Liver (tissue), 9 donors: Measurements from ENCODE around the gene PCDHA6. TPM values are rescaled to one million over a fixed set of nuclear protein-coding genes. Genes with fewer than 3 reads are reported as not detected.

Source experiments
- DNase-seq: peaks from one replicate; pipeline ENCODE4 v3.0.0-alpha.2; 2017; ENCODE audit warnings: low spot score
- H3K27ac ChIP-seq, 2 donors: one replicate each; pipeline ENCODE4 v1.7.0; 2013; ENCODE audit warnings: inconsistent platforms in 2 of 2, low read length in 2 of 2, control low read depth in 1 of 2, low read depth in 1 of 2, mild to moderate bottlenecking in 1 of 2
- H3K27me3 ChIP-seq, 4 donors: one replicate each; pipeline versions ENCODE4 v1.6.1 to v1.7.0; 2013; ENCODE audit warnings: low read length in 3 of 4, inconsistent platforms in 1 of 4, mild to moderate bottlenecking in 1 of 4, moderate library complexity in 1 of 4; ENCODE audit not compliant: control insufficient read depth in 4 of 4, insufficient read depth in 4 of 4
- H3K36me3 ChIP-seq, 4 donors: one replicate each; pipeline versions ENCODE4 v1.6.1 to v1.7.0; 2013; ENCODE audit warnings: low read length in 3 of 4, mild to moderate bottlenecking in 3 of 4, low read depth in 1 of 4, moderate library complexity in 1 of 4; ENCODE audit not compliant: control insufficient read depth in 4 of 4, insufficient read depth in 3 of 4
- H3K4me1 ChIP-seq, 4 donors: one replicate each; pipeline versions ENCODE4 v1.6.1 to v1.7.0; 2013; ENCODE audit warnings: low read length in 3 of 4, mild to moderate bottlenecking in 3 of 4, moderate library complexity in 1 of 4; ENCODE audit not compliant: control insufficient read depth in 4 of 4, insufficient read depth in 4 of 4
- H3K4me3 ChIP-seq, 3 donors: one replicate each; pipeline versions ENCODE4 v1.6.1 to v1.7.0; 2013; ENCODE audit warnings: low read length in 3 of 3, control low read depth in 1 of 3, low read depth in 1 of 3, mild to moderate bottlenecking in 1 of 3
- H3K9ac ChIP-seq, 2 donors: one replicate each; pipeline ENCODE4 v1.7.0; 2013; ENCODE audit warnings: low read length in 2 of 2, mild to moderate bottlenecking in 2 of 2, moderate library complexity in 2 of 2, control low read depth in 1 of 2, low read depth in 1 of 2
- H3K9me3 ChIP-seq, 4 donors: one replicate each; pipeline versions ENCODE4 v1.6.1 to v1.7.0; 2013; ENCODE audit warnings: low read length in 3 of 4; ENCODE audit not compliant: control insufficient read depth in 4 of 4
- CTCF ChIP-seq: fragments of 150-350 bp; IDR thresholded peaks from 2 replicates; pipeline ENCODE4 v1.5.1; 2017; ENCODE audit warnings: improper control_type of control experiment, low read depth, low read length; ENCODE audit not compliant: missing input control
- EGR1 ChIP-seq, 2 donors: IDR thresholded peaks; 2 replicates each; pipeline ENCODE4 v1.6.1; 2016 to 2018; ENCODE audit warnings: antibody characterized with exemption in 2 of 2, low read depth in 2 of 2
- FOXA1 ChIP-seq: IDR thresholded peaks from 2 replicates; pipeline ENCODE4 v1.6.1; 2016; ENCODE audit warnings: antibody characterized with exemption
- FOXA2 ChIP-seq: IDR thresholded peaks from 2 replicates; pipeline ENCODE4 v1.6.1; 2016; ENCODE audit warnings: antibody characterized with exemption
- GABPA ChIP-seq, 2 donors: IDR thresholded peaks in 1 of 2; conservative IDR thresholded peaks in 1 of 2; 2 replicates each; pipeline ENCODE4 v1.6.1; 2016; ENCODE audit warnings: antibody characterized with exemption in 2 of 2, mild to moderate bottlenecking in 1 of 2, moderate library complexity in 1 of 2
- HNF4A ChIP-seq, 2 donors: conservative IDR thresholded peaks; 2 replicates each; pipeline ENCODE4 v1.6.1; 2016; ENCODE audit warnings: antibody characterized with exemption in 2 of 2, mild to moderate bottlenecking in 2 of 2
- HNF4G ChIP-seq: IDR thresholded peaks from 2 replicates; pipeline ENCODE4 v1.6.1; 2016; ENCODE audit warnings: antibody characterized with exemption
- JUND ChIP-seq, 2 donors: IDR thresholded peaks; 2 replicates each; pipeline ENCODE4 v1.6.1; 2016; ENCODE audit warnings: antibody characterized with exemption in 2 of 2
- MAX ChIP-seq: IDR thresholded peaks from 2 replicates; pipeline ENCODE4 v1.6.1; 2016; ENCODE audit warnings: antibody characterized with exemption
- NR2F2 ChIP-seq: IDR thresholded peaks from 2 replicates; pipeline ENCODE4 v1.6.1; 2016; ENCODE audit warnings: antibody characterized with exemption
- RAD21 ChIP-seq, 2 donors: IDR thresholded peaks; 2 replicates each; pipeline ENCODE4 v1.6.1; 2016; ENCODE audit warnings: antibody characterized with exemption in 2 of 2, mild to moderate bottlenecking in 2 of 2
- REST ChIP-seq: IDR thresholded peaks from 2 replicates; pipeline ENCODE4 v1.6.1; 2016; ENCODE audit warnings: antibody characterized with exemption, mild to moderate bottlenecking
- RXRA ChIP-seq, 2 donors: IDR thresholded peaks; 2 replicates each; pipeline ENCODE4 v1.6.1; 2017 to 2018; ENCODE audit warnings: antibody characterized with exemption in 2 of 2, mild to moderate bottlenecking in 1 of 2
- SP1 ChIP-seq: IDR thresholded peaks from 2 replicates; pipeline ENCODE4 v1.6.1; 2018; ENCODE audit warnings: antibody characterized with exemption, mild to moderate bottlenecking
- TAF1 ChIP-seq: conservative IDR thresholded peaks from 2 replicates; pipeline ENCODE4 v1.6.1; 2016; ENCODE audit warnings: antibody characterized with exemption, mild to moderate bottlenecking
- YY1 ChIP-seq: IDR thresholded peaks from 2 replicates; pipeline ENCODE4 v1.6.1; 2016; ENCODE audit warnings: antibody characterized with exemption, mild to moderate bottlenecking
- WGBS: extraction: QIAGEN DNeasy Blood & Tissue Kit; methylation state at CpG from one replicate; pipeline ENCODE4 v1.1.7; 2013; 5-methylcytosine and 5-hydroxymethylcytosine counted together
- polyA plus RNA-seq, 2 donors: library from polyadenylated mRNA; stranded (reverse) in 1 of 2; unstranded in 1 of 2; fragments of 200-250 nt in 1 of 2; fragments of >200 nt in 1 of 2; fragmentation: Nextera tagmentation in 1 of 2; extraction: Ambion mirVana in 1 of 2; gene quantifications; one replicate each; pipeline versions ENCODE4 v1.2.1 to v1.2.3, GENCODE V29; 2013 to 2015
- total RNA-seq, 2 donors: library from RNA; depleted of rRNA; stranded (reverse); fragments of >200 nt; gene quantifications; one replicate each; pipeline ENCODE4 v1.2.3, GENCODE V29; 2014
- TF ChIP-seq, protein P1 (sequence below): IDR thresholded peaks from 2 replicates; pipeline ENCODE4 v1.6.1; 2016; ENCODE audit warnings: antibody characterized with exemption
- TF ChIP-seq, protein P2 (sequence below): IDR thresholded peaks from 2 replicates; pipeline ENCODE4 v1.6.1; 2016; ENCODE audit warnings: antibody characterized with exemption
- donor health status: healthy.
- donor health status: healthy.
- donor health status: healthy.
- donor health status: healthy.
- donor health status: healthy.

The PCDHA6 gene
- total and polyA plus RNA-seq, 4 donors: 0.02 to 0.08 TPM; not detected in 2

GRCh38 chr5:140840978-140841962 is 13.5 kb downstream of the PCDHA6 start, which contains the start of gene PCDHA8:
PCDHA8 (plus strand) TSS chr5:140841187; CDS start chr5:140841322, 135 bp downstream.
- no peak for DNase-seq
- H3K4me3 ChIP-seq: no peak within 1 kb of the TSS
- peaks cover 0 to 5% (median 2%) of the 10 kb centered on the region in 4 donors for H3K27me3 ChIP-seq
- 24% methylated on average over 47 of the region's 47 CpGs for WGBS
- TF ChIP-seq HNF4A (conservative IDR thresholded peaks at IDR 0.05) (no peak), HNF4G (no peak), MAX (no peak), FOXA1 (no peak), YY1 (no peak), FOXA2 (no peak), REST (no peak), NR2F2 (no peak), RXRA (IDR thresholded peaks at IDR 0.05) (no peak), GABPA (IDR thresholded peaks at IDR 0.05 in 1 of 2, conservative IDR thresholded peaks at IDR 0.05 in 1 of 2) (no peak), CTCF (no peak), TAF1 (no peak), EGR1 (IDR thresholded peaks at IDR 0.05; ENCODE audit: low read depth in 2 of 2) (no peak), RAD21 (IDR thresholded peaks at IDR 0.05) (no peak), SP1 (no peak), JUND (IDR thresholded peaks at IDR 0.05) (no peak)
- TF ChIP-seq, protein P1, sequence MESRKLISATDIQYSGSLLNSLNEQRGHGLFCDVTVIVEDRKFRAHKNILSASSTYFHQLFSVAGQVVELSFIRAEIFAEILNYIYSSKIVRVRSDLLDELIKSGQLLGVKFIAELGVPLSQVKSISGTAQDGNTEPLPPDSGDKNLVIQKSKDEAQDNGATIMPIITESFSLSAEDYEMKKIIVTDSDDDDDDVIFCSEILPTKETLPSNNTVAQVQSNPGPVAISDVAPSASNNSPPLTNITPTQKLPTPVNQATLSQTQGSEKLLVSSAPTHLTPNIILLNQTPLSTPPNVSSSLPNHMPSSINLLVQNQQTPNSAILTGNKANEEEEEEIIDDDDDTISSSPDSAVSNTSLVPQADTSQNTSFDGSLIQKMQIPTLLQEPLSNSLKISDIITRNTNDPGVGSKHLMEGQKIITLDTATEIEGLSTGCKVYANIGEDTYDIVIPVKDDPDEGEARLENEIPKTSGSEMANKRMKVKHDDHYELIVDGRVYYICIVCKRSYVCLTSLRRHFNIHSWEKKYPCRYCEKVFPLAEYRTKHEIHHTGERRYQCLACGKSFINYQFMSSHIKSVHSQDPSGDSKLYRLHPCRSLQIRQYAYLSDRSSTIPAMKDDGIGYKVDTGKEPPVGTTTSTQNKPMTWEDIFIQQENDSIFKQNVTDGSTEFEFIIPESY: no peak
- TF ChIP-seq, protein P2, sequence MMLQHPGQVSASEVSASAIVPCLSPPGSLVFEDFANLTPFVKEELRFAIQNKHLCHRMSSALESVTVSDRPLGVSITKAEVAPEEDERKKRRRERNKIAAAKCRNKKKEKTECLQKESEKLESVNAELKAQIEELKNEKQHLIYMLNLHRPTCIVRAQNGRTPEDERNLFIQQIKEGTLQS: no peak
- H3K36me3 ChIP-seq: no peaks in the 10 kb centered on the region
- H3K9me3 ChIP-seq: peaks cover 10 to 22% (median 13%) of the 10 kb centered on the region in 4 donors
- H3K9ac ChIP-seq: no peak within 1 kb of the TSS
- H3K27ac ChIP-seq: no peak within 1 kb of the TSS
- no peaks in the 10 kb centered on the region for H3K4me1 ChIP-seq
